GM23248 (cell line): ENCODE results near the gene SUPT16H. TPM values are rescaled to one million over a fixed set of nuclear protein-coding genes. Genes with fewer than 3 reads are reported as not detected.
"Not testable (repeated sequence)": the region's sequence is repeated elsewhere in the genome, so short reads cannot be mapped to it uniquely, and the experiment has no call there.

Experiments used
- DNase-seq: peaks from one replicate; pipeline ENCODE4 v3.0.0-alpha.2; 2015
- H2AFZ ChIP-seq: fragments of 200-600 bp; sonication (generic); 2 replicates; pipeline ENCODE4 v1.6.1; 2016; ENCODE audit warnings: antibody characterized with exemption
- H3F3A ChIP-seq: fragments of 200-600 bp; sonication (generic); 2 replicates; pipeline ENCODE4 v1.6.1; 2016; ENCODE audit warnings: mild to moderate bottlenecking, antibody characterized with exemption, mixed run types; ENCODE audit not compliant: insufficient read depth
- H3K27ac ChIP-seq: fragments of 200-600 bp; sonication (generic); 2 replicates; pipeline ENCODE4 v1.5.1; 2016; ENCODE audit warnings: mild to moderate bottlenecking
- H3K27me3 ChIP-seq: fragments of 200-600 bp; sonication (generic); replicated peaks from 2 replicates; pipeline ENCODE4 v1.6.1; 2016; ENCODE audit warnings: mild to moderate bottlenecking; ENCODE audit not compliant: insufficient read depth
- H3K36me3 ChIP-seq: fragments of 200-600 bp; sonication (generic); 2 replicates; pipeline ENCODE4 v1.6.1; 2016; ENCODE audit warnings: low read depth, mild to moderate bottlenecking
- H3K4me1 ChIP-seq: fragments of 200-600 bp; sonication (generic); 2 replicates; pipeline ENCODE4 v1.6.1; 2016; ENCODE audit warnings: mild to moderate bottlenecking; ENCODE audit not compliant: insufficient read depth
- H3K4me2 ChIP-seq: fragments of 200-600 bp; sonication (generic); one replicate; pipeline ENCODE4 v1.6.1; 2016; ENCODE audit warnings: mild to moderate bottlenecking; ENCODE audit not compliant: unreplicated experiment
- H3K4me3 ChIP-seq: fragments of 200-600 bp; sonication (generic); 2 replicates; pipeline ENCODE4 v1.5.1; 2016; ENCODE audit warnings: mild to moderate bottlenecking
- H3K79me2 ChIP-seq: fragments of 200-600 bp; sonication (generic); 2 replicates; pipeline ENCODE4 v1.6.1; 2016; ENCODE audit warnings: mild to moderate bottlenecking; ENCODE audit not compliant: insufficient read depth
- H3K9ac ChIP-seq: fragments of 200-600 bp; sonication (generic); 2 replicates; pipeline ENCODE4 v1.6.1; 2016; ENCODE audit warnings: mild to moderate bottlenecking
- H3K9me2 ChIP-seq: fragments of 200-600 bp; sonication (generic); 2 replicates; pipeline ENCODE4 v1.6.1; 2016; ENCODE audit warnings: mixed run types, mild to moderate bottlenecking, moderate library complexity; ENCODE audit not compliant: insufficient read depth
- H3K9me3 ChIP-seq: fragments of 200-600 bp; sonication (generic); one replicate; pipeline ENCODE4 v1.6.1; 2017; ENCODE audit warnings: low read depth
- H4K20me1 ChIP-seq: fragments of 200-600 bp; sonication (generic); 2 replicates; pipeline ENCODE4 v1.6.0; 2016; ENCODE audit not compliant: insufficient read depth
- EZH2 ChIP-seq: fragments of 200-600 bp; sonication (generic); IDR thresholded peaks from 2 replicates; pipeline ENCODE4 v1.6.1; 2018; ENCODE audit warnings: antibody characterized with exemption, mild to moderate bottlenecking; ENCODE audit not compliant: insufficient read depth, poor library complexity, severe bottlenecking
- EZH2phosphoT487 ChIP-seq: fragments of 200-600 bp; sonication (generic); IDR thresholded peaks from 2 replicates; pipeline ENCODE4 v1.6.1; 2018; ENCODE audit warnings: antibody characterized with exemption, moderate library complexity, mild to moderate bottlenecking, low read depth; ENCODE audit not compliant: insufficient read depth
- WGBS, 2 experiments: methylation state at CpG; one replicate each; pipeline ENCODE4 v1.1.6; 2015 to 2017; ENCODE audit warnings: low lambda C conversion rate in 2 of 2, low coverage in 1 of 2; ENCODE audit errors: missing lambda C conversion rate in 2 of 2; 5-methylcytosine and 5-hydroxymethylcytosine counted together
- in situ Hi-C: fragments of 300-500 bp; cut with MboI; formaldehyde crosslinking; loops from 2 replicates; pipeline ENCODE4 v1.15.0; 2020
- polyA plus RNA-seq: library from polyadenylated mRNA; unstranded; fragments of >200 nt; fragmentation: Nextera tagmentation; extraction: Ambion mirVana; gene quantifications from 2 replicates; pipeline ENCODE4 v1.2.1, GENCODE V29; 2016
- total RNA-seq: library from RNA; depleted of rRNA; stranded (reverse); fragments of >200 nt; shearing (Covaris generic); gene quantifications from 2 replicates; pipeline ENCODE4 v1.2.3, GENCODE V29; 2014

SUPT16H gene
- total and polyA plus RNA-seq, 2 experiments from 2014 or later = 61.7 to 64.7 TPM

GRCh38 chr14:21379338-21379737 is 4.5 kb downstream of the SUPT16H start:
- DNase-seq = no peak
- H4K20me1 ChIP-seq = no peaks in the 10 kb centered on the region
- H3K4me2 ChIP-seq = no peak overlapping the region
- in situ Hi-C loops = no loop called here
- H3K36me3 ChIP-seq = peaks cover 11% of the 10 kb centered on the region
- no peaks in the 10 kb centered on the region for H3K9me2 ChIP-seq
- H3K79me2 ChIP-seq = peaks cover 94% of the 10 kb centered on the region
- 88 to 91% methylated on average over 6 of the region's 6 CpGs for WGBS, 2 experiments
- H3K27me3 ChIP-seq = no peaks in the 10 kb centered on the region
- peaks cover 23% of the 10 kb centered on the region for H3K4me1 ChIP-seq
- no peak overlapping the region for H3K27ac ChIP-seq
- H3K4me3 ChIP-seq = no peak overlapping the region
- TF ChIP-seq EZH2 = no peak
- no peak for TF ChIP-seq EZH2phosphoT487
- H2AFZ ChIP-seq = no peak overlapping the region
- no peak overlapping the region for H3K9ac ChIP-seq
- no peaks in the 10 kb centered on the region for H3K9me3 ChIP-seq
- peaks cover 17% of the 10 kb centered on the region; the same call in 1 of the 2 replicates for H3F3A ChIP-seq

DNA sequence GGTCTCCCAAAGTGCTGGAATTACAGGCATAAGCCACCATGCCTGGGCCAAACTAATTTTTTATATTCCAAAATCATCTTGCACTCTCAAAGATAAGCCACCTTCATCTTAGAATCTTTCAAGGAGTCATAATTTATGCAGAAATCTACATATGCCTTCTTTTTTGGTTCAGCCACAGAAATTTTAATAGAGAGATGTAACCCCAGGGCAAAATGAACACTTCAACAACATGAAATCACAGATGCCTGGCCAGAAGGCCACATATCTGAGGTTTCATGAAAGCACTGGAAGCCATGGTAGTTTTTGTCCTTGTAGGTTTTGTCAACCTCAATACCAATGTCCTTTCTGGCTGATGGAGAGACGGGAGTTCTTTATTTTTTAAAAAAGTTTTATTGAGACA is 9.8 kb downstream of the SUPT16H start:
- no peak overlapping the region for H3K4me2 ChIP-seq
- DNase-seq = no peak
- H3K79me2 ChIP-seq = peaks cover 73% of the 10 kb centered on the region
- H3K4me3 ChIP-seq = no peak overlapping the region
- H3K27ac ChIP-seq = no peak overlapping the region
- no peaks in the 10 kb centered on the region for H3K9me3 ChIP-seq
- no peak overlapping the region for H2AFZ ChIP-seq
- 94 to 100% methylated on average over 1 of the region's 1 CpG for WGBS, 2 experiments
- no peak overlapping the region for H3K9ac ChIP-seq
- H3K36me3 ChIP-seq = peaks cover 40% of the 10 kb centered on the region
- no peaks in the 10 kb centered on the region for H4K20me1 ChIP-seq
- no peaks in the 10 kb centered on the region for H3F3A ChIP-seq
- H3K9me2 ChIP-seq = no peaks in the 10 kb centered on the region
- no peaks in the 10 kb centered on the region for H3K27me3 ChIP-seq
- H3K4me1 ChIP-seq = no peaks in the 10 kb centered on the region
- in situ Hi-C loops = no loop called here
- TF ChIP-seq EZH2 (no peak), EZH2phosphoT487 (no peak)

- H3F3A ChIP-seq, H3K4me3 ChIP-seq, H3K27me3 ChIP-seq, H2AFZ ChIP-seq, H3K9ac ChIP-seq, H4K20me1 ChIP-seq, DNase-seq, H3K9me2 ChIP-seq, in situ Hi-C loops, H3K4me2 ChIP-seq, H3K27ac ChIP-seq, H3K4me1 ChIP-seq, H3K9me3 ChIP-seq: not testable (repeated sequence)
- WGBS, 2 experiments = 89 to 95% methylated on average over 1 of the region's 1 CpG
- Histone ChIP-seq H3K79me2 (peaks cover 62% of the 10 kb centered on the region), H3K36me3 (peaks cover 52% of the 10 kb centered on the region)
Observed at GRCh38 chr14:21372814-21373213, 11.0 kb downstream of the SUPT16H start.

DNA sequence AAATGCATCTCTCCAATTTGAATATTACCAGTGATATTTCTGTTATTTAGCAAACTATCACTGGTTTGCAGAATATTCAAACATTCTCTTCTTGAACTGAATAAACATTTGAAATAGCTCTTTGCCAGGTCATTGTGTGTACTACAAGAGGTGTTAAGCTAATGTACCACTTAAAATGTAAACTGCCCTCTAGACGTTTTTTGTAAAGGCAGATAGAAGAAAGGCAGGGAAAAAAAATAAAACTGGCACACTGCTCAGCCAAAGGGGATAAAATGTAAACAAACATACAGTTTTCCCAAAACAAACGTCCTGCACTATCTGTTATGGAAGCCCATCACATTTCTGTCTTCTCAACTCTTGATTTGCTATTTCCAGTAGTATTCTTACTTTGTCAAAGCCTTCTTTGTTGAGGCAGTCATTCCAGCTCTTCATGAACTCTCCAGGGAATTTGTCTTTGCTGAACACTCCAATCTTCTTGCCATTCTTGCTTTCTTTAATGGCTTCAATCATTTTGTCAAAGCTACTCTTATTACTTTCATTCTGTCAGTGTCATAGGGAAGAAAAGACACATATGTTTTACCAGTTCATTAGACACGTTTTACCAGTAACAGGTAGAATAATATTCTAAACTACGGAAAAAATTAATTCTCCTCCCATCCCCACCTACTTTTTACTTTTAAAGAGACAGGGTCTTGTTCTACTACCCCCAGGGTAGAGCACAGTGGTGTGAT is 13.7 kb downstream of the SUPT16H start:
- Histone ChIP-seq H2AFZ (no peak overlapping the region), H3K27me3 (no peaks in the 10 kb centered on the region), H3K79me2 (peaks cover 39% of the 10 kb centered on the region), H3K9me2 (no peaks in the 10 kb centered on the region), H3K27ac (no peak overlapping the region), H3K36me3 (peaks cover 65% of the 10 kb centered on the region), H3K9me3 (no peaks in the 10 kb centered on the region), H3K9ac (no peak overlapping the region), H3K4me3 (no peak overlapping the region), H3K4me2 (no peak overlapping the region), H3F3A (no peaks in the 10 kb centered on the region), H3K4me1 (no peaks in the 10 kb centered on the region), H4K20me1 (no peaks in the 10 kb centered on the region)
- TF ChIP-seq EZH2 = no peak
- no peak for TF ChIP-seq EZH2phosphoT487
- no peak for DNase-seq
- 62 to 72% methylated on average over 4 of the region's 4 CpGs for WGBS, 2 experiments
- in situ Hi-C loops = no loop called here
